ENCODE results near the gene MRPS23.

DNA sequence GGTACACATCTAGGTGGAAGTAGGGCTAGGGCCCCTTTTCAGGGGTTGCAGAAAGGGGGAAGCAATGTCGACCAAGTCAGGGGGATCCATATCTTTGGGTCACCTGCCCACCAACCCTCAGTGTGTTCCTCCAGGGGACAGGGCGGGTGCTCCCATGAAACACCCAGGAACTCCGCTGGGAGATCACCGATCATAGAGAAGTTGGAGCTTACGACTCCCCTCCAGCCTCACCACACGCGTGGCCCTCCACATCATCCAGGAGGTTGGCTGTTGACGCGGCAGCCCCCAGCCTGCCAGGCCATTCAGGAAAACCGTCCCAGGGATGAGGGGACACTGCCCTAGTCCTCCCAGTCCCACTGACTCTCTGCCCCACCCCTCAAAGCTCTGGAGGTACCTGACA is 17.3 kb upstream of the MRPS23 start:
- TF ChIP-seq, protein P1, sequence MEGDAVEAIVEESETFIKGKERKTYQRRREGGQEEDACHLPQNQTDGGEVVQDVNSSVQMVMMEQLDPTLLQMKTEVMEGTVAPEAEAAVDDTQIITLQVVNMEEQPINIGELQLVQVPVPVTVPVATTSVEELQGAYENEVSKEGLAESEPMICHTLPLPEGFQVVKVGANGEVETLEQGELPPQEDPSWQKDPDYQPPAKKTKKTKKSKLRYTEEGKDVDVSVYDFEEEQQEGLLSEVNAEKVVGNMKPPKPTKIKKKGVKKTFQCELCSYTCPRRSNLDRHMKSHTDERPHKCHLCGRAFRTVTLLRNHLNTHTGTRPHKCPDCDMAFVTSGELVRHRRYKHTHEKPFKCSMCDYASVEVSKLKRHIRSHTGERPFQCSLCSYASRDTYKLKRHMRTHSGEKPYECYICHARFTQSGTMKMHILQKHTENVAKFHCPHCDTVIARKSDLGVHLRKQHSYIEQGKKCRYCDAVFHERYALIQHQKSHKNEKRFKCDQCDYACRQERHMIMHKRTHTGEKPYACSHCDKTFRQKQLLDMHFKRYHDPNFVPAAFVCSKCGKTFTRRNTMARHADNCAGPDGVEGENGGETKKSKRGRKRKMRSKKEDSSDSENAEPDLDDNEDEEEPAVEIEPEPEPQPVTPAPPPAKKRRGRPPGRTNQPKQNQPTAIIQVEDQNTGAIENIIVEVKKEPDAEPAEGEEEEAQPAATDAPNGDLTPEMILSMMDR (IDR thresholded peaks at IDR 0.05): no peak
- TF ChIP-seq POLR2A (IDR thresholded peaks at IDR 0.05): no peak
- TF ChIP-seq POLR2AphosphoS5 (IDR thresholded peaks at IDR 0.05; ENCODE audit: insufficient read depth in 1 of 2, low read depth in 1 of 2): no peak
